ENCODE data around the gene XRCC3. TPM values are rescaled to one million over a fixed set of nuclear protein-coding genes. Genes with fewer than 3 reads are reported as not detected.

The XRCC3 gene
- total and polyA plus RNA-seq, 2 experiments from 2014 or later: 20.4 to 72.9 TPM

GRCh38 chr14:103725739-103726395, 10.6 kb upstream of the XRCC3 start:
- ATAC-seq (no peak), DNase-seq (ENCODE audit: low spot score) (no peak)
- no peak for TF ChIP-seq POLR2AphosphoS5 (IDR thresholded peaks at IDR 0.05; ENCODE audit: low read depth)
- no peak for TF ChIP-seq NANOG (IDR thresholded peaks at IDR 0.05; ENCODE audit: borderline replicate concordance)
- no peak for TF ChIP-seq CTCF (conservative IDR thresholded peaks at IDR 0.05; ENCODE audit: low read depth in 2 of 2)
- no peak for TF ChIP-seq STAT1 (IDR thresholded peaks at IDR 0.05; ENCODE audit: unreplicated experiment)
- TF ChIP-seq EZH2phosphoT487 (IDR thresholded peaks at IDR 0.05; ENCODE audit: unreplicated experiment): no peak
- no peak for TF ChIP-seq REST (IDR thresholded peaks at IDR 0.05; ENCODE audit: unreplicated experiment)
- no peak for TF ChIP-seq CREB1 (CRISPR knock-in tag; IDR thresholded peaks at IDR 0.05; ENCODE audit: low read depth)
- TF ChIP-seq ZNF462 (CRISPR knock-in tag; IDR thresholded peaks at IDR 0.05): no peak
- no peak for TF ChIP-seq EZH2 (IDR thresholded peaks at IDR 0.05; ENCODE audit: low read depth, unreplicated experiment)
- TF ChIP-seq ZNF114 (CRISPR knock-in tag; IDR thresholded peaks at IDR 0.05): no peak
- no peak for TF ChIP-seq JUNB (IDR thresholded peaks at IDR 0.05; ENCODE audit: unreplicated experiment)
- no peak for TF ChIP-seq ETS1 (IDR thresholded peaks at IDR 0.05)
- TF ChIP-seq ZNF331 (CRISPR knock-in tag; IDR thresholded peaks at IDR 0.05; ENCODE audit: low read depth): no peak
- Histone ChIP-seq H3K4me1 (ENCODE audit: insufficient read depth) (no peaks in the 10 kb centered on the region), H3K4me2 (no peak overlapping the region), H3K4me3 (no peak overlapping the region), H3K27me3 (ENCODE audit: insufficient read depth) (no peaks in the 10 kb centered on the region), H4K20me1 (replicated peaks; ENCODE audit: insufficient read depth) (peaks cover 7% of the 10 kb centered on the region), H3K36me3 (ENCODE audit: insufficient read depth) (no peaks in the 10 kb centered on the region), H3K79me2 (replicated peaks; ENCODE audit: insufficient read depth) (peaks cover 39% of the 10 kb centered on the region), H3F3A (replicated peaks; ENCODE audit: low read depth) (no peaks in the 10 kb centered on the region), H2AFZ (no peak overlapping the region), H3K9me2 (ENCODE audit: insufficient read depth) (no peaks in the 10 kb centered on the region), H3K27ac (ENCODE audit: low read depth) (no peak overlapping the region)
- Mint-ChIP-seq H3K4me1 (peaks cover 5% of the 10 kb centered on the region; the same call in 2 of the 3 replicates), H3K4me3 (no peak overlapping the region), H3K27ac (no peak overlapping the region), H3K36me3 (ENCODE audit: low read depth) (peaks cover 13% of the 10 kb centered on the region), H3K27me3 (ENCODE audit: insufficient read depth, low read depth, poor library complexity) (peaks cover 2% of the 10 kb centered on the region), H3K9me3 (no peaks in the 10 kb centered on the region)

Measured in GM23338 (cell line).